K562 treated with DMSO at 1 percent for 4 hours (cell line): ENCODE results near the gene TRIM64C. TPM values are rescaled to one million over a fixed set of nuclear protein-coding genes. Genes with fewer than 3 reads are reported as not detected.

Source experiments
- total RNA-seq: library from RNA; unstranded; fragments of 300-600 nt; gene quantifications from 2 replicates; pipeline ENCODE4 v1.2.3, GENCODE V29; 2022; ENCODE audit not compliant: insufficient read depth

The TRIM64C gene
- total RNA-seq, result not detected in 2 replicates

GRCh38 chr11:49059012-49059411, at the start of gene TRIM64C:
TSS of gene TRIM64C (minus strand) at chr11:49059112. CDS start at chr11:49059112, 0 bp downstream.

GRCh38 chr11:49028523-49028922, 30.4 kb downstream of the TRIM64C start, which contains the start of gene TRIM49B:
TSS of gene TRIM49B (plus strand) at chr11:49028823. CDS start at chr11:49031600, 2,777 bp downstream.

Other genes starting within 250 kb of the TRIM64C start
- gene TRIM51G, start 75.2 kb downstream of the TRIM64C start, total RNA-seq, result not detected in 2 replicates
- not detected in 2 replicates for gene TRIM49B, start 30.3 kb downstream of the TRIM64C start, total RNA-seq
- gene FOLH1, start 149.5 kb upstream of the TRIM64C start, total RNA-seq, result not detected in 2 replicates